Stomach (tissue), 4 donors: ENCODE measurements around the gene PLEKHD1.

ENCODE experiments used
- CTCF ChIP-seq, 7 experiments: fragments of 450-650 bp in 4 of 7; fragments of 200-600 bp in 3 of 7; sonication (generic) in 3 of 7; IDR thresholded peaks; one replicate each; pipeline ENCODE4 v1.5.1; 2016 to 2019; ENCODE audit warnings: antibody characterized with exemption in 7 of 7, control low read depth in 2 of 7, mild to moderate bottlenecking in 1 of 7
- EP300 ChIP-seq: sonication (generic); formaldehyde crosslinking; IDR thresholded peaks from one replicate; pipeline ENCODE4 v1.6.1; 2017; ENCODE audit warnings: antibody characterized with exemption

- TF ChIP-seq CTCF (IDR thresholded peaks at IDR 0.05), result no peak
- TF ChIP-seq EP300, result no peak
Observed at GRCh38 chr14:69572030-69572840, 87.7 kb downstream of the PLEKHD1 start.
